H54 (cell line): Measurements from ENCODE around the gene BRPF3.

ENCODE experiments used
- DNase-seq: peaks from one replicate; pipeline ENCODE4 v3.0.0; 2011; ENCODE audit warnings: low spot score, mixed read lengths; ENCODE audit not compliant: insufficient read length
- FAIRE-seq: peaks from 3 replicates; lab custom pipeline; 2011; peaks lifted over from hg19 to GRCh38; lab: Jason Lieb, UNC
- POLR2A ChIP-seq: IDR thresholded peaks from 2 replicates; pipeline ENCODE4 v1.6.1; 2011; ENCODE audit warnings: low read depth, mild to moderate bottlenecking, low read length

The BRPF3 gene

GRCh38 chr6:36186199-36186598, 10.3 kb upstream of the BRPF3 start:
- DNase-seq, result no peak
- no peak for FAIRE-seq
- TF ChIP-seq POLR2A, result no peak

GRCh38 chr6:36187446-36187845, 9.1 kb upstream of the BRPF3 start:
- DNase-seq (no peak), FAIRE-seq (no peak)

GRCh38 chr6:36195471-36196112, 952 bp upstream of the BRPF3 start:
- TF ChIP-seq POLR2A, result no peak
- DNase-seq (no peak), FAIRE-seq (no peak)

More at GRCh38 chr6:36187446-36187845, 9.1 kb upstream of the BRPF3 start:
- no peak for TF ChIP-seq POLR2A

- DNase-seq (peak; percentile 99), FAIRE-seq (peak; percentile 78)
- peak; percentile 28 for TF ChIP-seq POLR2A
Observed at GRCh38 chr6:36196880-36197548, 470 bp downstream of the BRPF3 start.

GRCh38 chr6:36197739-36198221, 1.2 kb downstream of the BRPF3 start:
- FAIRE-seq (no peak), DNase-seq (no peak)
- TF ChIP-seq POLR2A, result no peak

GRCh38 chr6:36198986-36199385, 2.4 kb downstream of the BRPF3 start:
- FAIRE-seq (no peak), DNase-seq (no peak)
- TF ChIP-seq POLR2A, result no peak

GRCh38 chr6:36200154-36200891, 3.8 kb downstream of the BRPF3 start:
- DNase-seq (no peak), FAIRE-seq (no peak)
- no peak for TF ChIP-seq POLR2A

- FAIRE-seq, result no peak
- DNase-seq, result no peak
- no peak for TF ChIP-seq POLR2A
Observed at GRCh38 chr6:36200998-36201596, 4.6 kb downstream of the BRPF3 start.

GRCh38 chr6:36201612-36202011, 5.1 kb downstream of the BRPF3 start:
- no peak for TF ChIP-seq POLR2A
- FAIRE-seq, result no peak
- DNase-seq, result no peak

- DNase-seq (no peak), FAIRE-seq (no peak)
- no peak for TF ChIP-seq POLR2A
Observed at GRCh38 chr6:36202101-36202500, 5.6 kb downstream of the BRPF3 start.

- FAIRE-seq (no peak), DNase-seq (no peak)
- no peak for TF ChIP-seq POLR2A
Observed at GRCh38 chr6:36204068-36204753, 7.7 kb downstream of the BRPF3 start.

- no peak for FAIRE-seq
- TF ChIP-seq POLR2A, result no peak
- no peak for DNase-seq
Observed at GRCh38 chr6:36207155-36207554, 10.6 kb downstream of the BRPF3 start.

GRCh38 chr6:36209606-36210005, 13.1 kb downstream of the BRPF3 start:
- FAIRE-seq, result no peak
- no peak for TF ChIP-seq POLR2A
- no peak for DNase-seq

- DNase-seq (no peak), FAIRE-seq (no peak)
- TF ChIP-seq POLR2A, result no peak
Observed at GRCh38 chr6:36210182-36210581, 13.6 kb downstream of the BRPF3 start.
